GM10847 (cell line): ENCODE data around the gene PACSIN2.

Experiments
- POLR2A ChIP-seq: IDR thresholded peaks from 2 replicates; pipeline ENCODE4 v1.6.1; 2011; ENCODE audit not compliant: insufficient read length; ENCODE audit errors: extremely low read depth

The PACSIN2 gene, protein sequence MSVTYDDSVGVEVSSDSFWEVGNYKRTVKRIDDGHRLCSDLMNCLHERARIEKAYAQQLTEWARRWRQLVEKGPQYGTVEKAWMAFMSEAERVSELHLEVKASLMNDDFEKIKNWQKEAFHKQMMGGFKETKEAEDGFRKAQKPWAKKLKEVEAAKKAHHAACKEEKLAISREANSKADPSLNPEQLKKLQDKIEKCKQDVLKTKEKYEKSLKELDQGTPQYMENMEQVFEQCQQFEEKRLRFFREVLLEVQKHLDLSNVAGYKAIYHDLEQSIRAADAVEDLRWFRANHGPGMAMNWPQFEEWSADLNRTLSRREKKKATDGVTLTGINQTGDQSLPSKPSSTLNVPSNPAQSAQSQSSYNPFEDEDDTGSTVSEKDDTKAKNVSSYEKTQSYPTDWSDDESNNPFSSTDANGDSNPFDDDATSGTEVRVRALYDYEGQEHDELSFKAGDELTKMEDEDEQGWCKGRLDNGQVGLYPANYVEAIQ

DNA sequence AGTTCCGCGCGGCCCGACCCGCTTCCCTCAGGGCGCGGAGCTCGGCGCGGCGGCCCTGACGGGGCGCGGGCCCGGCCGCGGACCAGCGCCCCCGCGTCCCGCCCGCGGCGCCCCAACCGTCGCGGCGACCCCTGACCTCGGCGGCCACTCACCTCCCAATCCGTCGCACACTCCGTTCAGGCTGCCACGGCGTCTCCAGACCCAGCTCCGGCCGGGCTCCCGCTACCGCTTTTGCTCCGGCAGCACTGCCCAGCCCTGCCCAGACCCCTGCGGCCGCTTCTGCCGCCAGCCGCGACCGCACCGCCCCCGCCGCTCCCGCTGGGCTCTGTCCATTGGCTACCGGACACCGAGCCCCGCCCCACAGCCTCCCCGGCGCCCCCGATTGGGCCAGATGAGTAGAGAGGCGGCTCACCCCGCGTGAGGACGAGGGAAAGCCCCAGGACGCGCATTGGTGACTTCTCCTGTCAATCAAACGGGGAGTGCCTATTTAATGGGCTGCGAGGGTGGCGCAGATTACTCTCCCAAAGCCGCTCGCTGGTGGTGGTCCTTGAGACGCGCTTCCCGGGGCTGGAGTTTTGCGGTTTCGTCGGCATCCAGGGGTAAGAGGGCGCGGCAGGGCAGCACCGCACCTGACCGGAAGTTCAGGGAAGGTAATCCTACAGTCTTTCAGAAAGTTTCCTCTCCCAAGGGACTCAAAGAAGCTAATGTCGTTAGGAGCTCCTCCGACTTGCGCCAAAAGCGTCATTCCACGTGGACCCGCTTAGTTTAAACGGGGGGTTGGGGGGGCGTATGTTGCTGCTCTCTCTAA, at the start of gene PACSIN2:
Gene PACSIN2, minus strand, starts transcription at position 281 of the 808 bp plus-strand sequence. CDS start 103,069 bp downstream, outside the sequence.
- peak; percentile 94 for TF ChIP-seq POLR2A

DNA sequence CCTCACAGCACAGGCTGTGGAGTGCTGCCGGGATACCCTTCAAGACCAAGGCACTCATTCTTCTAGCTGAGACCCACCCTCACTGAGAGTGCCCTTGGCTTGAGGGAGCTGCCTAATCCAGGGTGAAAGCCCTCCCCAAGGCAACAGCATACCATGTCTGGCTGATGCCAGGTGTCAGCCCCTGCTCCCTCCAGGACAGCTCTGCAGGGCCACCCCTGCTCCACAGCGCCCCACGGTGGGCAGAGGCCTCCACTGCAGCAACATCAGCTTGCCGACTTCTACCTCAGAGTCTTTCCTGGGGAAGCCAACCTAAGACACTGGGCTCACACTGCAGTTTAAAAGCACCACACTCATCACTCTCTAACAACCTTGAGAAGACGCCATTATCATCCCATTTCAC, 45.2 kb upstream of the PACSIN2 start:
- TF ChIP-seq POLR2A = no peak

DNA sequence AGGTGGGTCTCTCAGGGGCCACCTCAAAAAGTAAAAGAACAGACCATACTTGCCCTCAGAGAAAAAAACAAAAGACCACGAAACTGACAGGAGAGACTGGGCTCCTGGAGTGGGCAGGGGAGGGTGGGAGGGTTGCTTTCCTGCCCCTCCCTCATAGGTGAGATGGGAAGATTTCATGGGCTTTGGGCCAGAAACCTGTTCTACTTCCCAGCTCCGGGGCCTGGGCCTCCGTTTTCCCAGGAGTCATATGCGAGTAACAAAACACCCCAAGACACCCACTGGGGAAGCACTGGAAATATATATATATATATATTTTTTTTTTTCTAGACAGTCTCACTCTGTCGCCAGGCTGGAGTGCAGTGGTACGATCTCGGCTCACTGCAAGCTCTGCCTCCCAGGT, 42.7 kb upstream of the PACSIN2 start:
- TF ChIP-seq POLR2A = no peak

DNA sequence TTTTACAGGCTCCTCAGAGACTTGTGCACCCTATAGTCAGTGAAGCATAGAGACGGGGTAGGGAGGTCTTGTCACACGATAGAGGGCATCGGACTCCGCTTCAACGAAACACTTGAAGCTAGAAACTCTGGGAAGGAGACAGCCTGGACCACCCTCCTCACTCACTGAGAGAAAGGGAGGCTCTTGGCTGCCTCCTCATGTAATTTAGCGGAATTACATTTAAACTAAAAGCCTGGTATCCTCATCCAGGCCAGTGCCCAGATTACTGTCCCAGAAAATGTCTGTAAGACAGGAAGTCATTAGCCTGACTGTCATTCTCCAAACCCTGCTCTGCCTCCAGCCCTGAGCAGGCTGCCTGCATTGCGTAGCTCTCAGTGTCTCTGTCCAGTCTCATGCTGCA, 38.2 kb upstream of the PACSIN2 start:
- TF ChIP-seq POLR2A = no peak

DNA sequence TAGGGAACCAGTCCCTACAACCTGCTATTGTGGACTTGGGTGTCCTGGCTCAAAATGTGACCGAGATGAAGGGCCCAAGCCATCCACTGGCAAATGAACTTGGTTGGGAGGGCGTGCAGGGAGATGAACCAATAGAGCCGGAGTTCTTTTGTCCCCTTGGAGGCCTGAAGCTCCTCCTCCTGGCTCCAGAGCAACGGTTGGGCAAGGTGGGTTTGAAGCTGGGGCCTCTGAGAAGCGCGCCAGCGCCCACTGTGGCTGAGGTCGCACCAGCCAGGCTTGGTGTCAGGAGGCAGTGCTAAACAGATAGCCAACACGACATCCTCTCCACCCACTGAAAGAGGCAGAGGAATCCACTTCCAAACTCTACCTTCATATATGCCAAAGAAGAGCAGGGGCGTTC, 36.0 kb upstream of the PACSIN2 start:
- no peak for TF ChIP-seq POLR2A

DNA sequence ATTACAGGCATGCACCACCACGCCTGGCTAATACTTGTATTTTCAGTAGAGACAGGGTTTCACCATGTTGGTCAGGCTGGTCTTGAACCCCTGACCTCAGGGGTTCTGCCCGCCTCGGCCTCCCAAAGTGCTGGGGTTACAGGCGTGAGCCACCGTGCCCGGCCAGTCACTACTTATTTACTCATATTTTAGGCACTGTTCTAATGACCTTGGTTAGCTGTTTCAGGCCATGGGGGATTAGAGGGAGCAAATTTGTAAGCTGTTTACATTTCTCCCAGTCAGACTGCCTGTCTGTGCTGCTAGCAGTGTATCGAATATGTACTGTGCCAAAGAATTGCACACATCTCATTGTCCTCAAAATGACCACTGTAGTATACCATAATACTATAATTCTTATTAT, 32.7 kb upstream of the PACSIN2 start:
- TF ChIP-seq POLR2A = no peak

DNA sequence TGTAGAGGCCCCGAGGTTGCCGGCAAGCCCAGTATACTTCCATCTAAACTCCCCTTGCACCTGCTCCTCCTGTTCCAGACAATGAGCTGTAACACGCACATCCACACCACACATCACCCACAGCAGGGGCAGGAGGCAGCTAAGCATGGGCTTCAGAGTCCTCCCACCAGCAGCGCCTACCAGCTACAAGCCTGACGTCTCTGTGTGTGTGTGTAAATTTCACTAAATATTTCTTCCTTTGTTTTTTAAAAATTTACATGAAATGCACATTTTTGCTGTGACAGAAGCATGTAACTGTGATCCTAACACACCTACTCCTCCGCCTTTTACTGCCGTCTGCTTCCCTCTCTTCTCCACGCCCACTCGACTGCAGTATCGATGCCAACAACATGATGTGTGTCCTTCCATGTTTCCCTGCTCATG, 29.4 kb upstream of the PACSIN2 start:
- no peak for TF ChIP-seq POLR2A

DNA sequence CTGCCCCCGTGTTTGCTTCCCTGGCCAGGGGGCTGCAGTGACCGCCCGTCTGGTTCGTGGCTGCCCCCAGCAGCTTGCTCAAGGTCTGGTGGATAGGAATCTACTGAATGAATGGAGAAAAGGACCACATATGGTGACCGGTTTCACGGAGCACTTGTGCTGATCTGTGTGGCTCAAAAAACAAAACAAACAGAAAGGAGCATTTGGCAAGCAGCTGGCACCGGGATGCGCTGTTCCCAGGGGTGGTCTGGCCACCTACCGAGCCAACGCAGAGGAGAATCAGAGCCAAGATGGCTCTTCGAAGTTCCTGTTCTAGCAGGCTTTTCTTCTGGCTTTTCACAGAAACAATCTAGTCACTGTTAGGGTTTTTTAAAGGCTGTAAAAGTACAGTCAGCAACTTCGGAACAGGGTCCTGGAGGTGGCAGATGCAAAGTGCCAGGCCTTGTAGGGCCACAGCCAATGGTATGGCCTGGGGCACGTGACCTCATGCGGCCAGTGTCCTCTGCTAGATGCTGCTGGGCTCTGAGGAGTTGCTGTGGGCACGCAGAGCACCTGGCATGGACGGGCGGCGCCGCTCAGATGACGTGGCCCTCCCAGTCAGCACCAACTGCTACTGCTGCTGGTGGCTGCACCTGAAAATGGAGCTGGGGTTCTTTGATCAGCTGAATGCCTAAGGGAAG, 27.3 kb upstream of the PACSIN2 start:
- no peak for TF ChIP-seq POLR2A

DNA sequence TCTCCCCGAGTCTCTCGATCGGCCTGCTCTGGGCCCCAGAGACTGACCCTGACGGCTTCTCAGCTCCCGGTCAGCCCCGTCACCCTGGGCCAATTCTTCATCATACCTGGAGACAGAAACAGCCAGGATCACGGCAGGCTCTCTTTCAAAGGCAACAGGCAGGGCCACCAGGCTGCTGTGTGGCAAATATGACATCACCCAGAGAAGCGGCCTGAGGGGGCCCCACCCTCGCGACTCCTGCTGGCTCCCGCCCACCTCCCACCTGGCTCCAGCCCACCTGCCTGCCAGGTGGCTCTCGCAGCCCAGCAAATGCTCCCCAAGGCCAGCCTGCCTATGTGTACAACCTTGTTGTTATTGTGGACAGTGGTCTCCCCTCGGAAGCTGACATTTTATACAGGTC, 24.9 kb upstream of the PACSIN2 start:
- TF ChIP-seq POLR2A = no peak

DNA sequence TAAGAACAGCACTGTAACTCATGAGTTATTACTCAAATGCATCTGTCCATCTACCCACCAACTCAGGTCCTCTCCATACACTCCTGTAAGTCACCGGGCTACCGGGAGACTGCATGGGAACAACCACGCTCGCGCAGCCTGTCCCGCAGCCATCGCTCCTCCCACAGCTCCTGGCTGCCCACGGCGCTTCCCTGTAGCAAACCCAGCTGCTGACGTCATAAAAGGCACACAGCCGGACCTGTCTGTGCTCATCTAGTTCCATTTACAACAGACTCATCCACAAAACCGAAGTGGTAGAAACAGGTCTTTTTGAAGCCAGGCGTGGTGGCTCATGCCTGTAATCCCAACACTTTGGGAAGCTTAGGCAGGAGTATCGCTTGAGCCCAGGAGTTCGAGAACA, 23.4 kb upstream of the PACSIN2 start:
- TF ChIP-seq POLR2A = no peak

DNA sequence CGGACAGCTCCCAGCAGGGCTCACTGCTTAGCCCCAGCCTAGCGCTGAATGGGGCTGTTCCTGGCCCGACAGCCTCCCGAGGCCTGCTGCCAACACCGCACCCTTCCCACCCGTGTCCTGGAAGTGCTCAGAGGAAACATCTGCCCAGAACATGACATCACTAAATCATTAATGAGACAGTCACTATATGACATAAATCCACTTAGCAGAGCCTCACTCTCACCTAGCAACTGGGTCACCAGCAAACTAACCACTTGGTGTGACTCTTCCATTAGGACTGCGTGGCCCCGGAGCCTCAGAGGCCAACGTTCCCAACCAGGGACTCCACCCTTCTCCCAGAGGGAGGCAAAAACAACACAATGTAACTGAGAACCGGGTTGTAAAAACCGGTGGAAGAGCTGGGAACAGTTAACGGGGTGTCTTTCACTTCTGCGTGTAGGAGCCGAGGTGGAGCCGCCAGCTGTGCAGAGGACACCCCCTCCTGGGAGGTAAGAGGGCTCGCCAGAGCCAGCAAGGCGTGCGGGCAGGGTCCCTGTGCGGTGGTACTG, 21.4 kb upstream of the PACSIN2 start:
- no peak for TF ChIP-seq POLR2A

DNA sequence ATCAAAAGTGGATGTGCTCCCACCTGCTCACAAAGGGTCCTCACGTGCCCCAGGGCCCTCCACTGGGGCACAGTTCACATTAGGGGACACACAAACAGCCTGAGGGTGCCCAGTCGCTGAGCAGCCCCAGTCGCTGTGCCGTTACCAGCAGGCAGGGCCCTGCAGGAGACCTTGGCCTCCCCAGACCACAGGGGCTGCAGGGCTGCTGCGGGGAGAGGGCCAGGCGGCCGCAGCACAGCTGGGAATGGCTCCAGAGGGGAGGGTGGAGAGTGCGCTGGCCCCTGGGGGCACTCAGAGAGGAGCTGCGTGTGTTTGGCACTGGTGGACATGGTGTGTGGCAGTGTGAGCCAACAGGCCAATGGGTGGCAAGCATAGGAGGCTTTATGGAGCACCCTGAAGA, 20.3 kb upstream of the PACSIN2 start:
- no peak for TF ChIP-seq POLR2A

DNA sequence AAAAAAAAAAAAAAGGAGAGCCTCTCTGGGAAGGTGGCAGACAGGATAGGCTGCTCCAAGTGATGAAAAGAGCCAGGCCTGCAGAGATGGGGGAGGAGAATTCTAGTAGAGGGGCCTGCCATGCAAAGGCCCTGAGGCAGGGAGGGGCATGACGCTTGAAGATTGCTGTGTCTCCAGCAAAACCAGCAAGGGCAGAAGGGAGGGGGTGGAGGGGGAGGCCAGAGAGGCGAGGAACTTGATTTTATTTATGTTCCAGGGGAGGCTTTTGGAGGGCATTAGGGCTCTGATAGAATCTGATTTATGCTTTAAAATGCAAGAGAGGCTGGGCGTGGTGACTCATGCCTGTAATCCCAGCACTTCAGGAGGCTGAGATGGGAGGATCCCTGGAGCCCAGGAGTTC, 16.7 kb upstream of the PACSIN2 start:
- no peak for TF ChIP-seq POLR2A

DNA sequence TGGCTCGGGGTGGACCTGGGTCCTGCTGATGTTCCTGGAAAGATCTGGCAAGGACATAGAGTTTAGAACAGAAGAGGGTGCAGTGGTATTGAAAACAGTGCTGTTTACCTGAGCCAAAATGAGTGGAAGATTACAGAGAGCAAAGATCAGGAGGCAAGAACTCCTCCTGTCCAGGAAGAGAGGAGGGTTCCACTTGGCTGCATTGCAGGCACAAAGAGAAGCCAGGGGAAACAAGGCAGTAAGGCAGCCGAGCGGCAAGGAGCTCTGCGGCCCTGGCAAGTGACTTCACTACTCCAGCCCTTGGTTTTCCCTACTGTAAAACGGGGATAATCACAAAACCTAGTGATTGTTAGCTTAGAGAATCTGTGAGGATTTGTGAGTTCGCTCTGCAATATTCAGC, 3.7 kb upstream of the PACSIN2 start:
- TF ChIP-seq POLR2A = no peak

DNA sequence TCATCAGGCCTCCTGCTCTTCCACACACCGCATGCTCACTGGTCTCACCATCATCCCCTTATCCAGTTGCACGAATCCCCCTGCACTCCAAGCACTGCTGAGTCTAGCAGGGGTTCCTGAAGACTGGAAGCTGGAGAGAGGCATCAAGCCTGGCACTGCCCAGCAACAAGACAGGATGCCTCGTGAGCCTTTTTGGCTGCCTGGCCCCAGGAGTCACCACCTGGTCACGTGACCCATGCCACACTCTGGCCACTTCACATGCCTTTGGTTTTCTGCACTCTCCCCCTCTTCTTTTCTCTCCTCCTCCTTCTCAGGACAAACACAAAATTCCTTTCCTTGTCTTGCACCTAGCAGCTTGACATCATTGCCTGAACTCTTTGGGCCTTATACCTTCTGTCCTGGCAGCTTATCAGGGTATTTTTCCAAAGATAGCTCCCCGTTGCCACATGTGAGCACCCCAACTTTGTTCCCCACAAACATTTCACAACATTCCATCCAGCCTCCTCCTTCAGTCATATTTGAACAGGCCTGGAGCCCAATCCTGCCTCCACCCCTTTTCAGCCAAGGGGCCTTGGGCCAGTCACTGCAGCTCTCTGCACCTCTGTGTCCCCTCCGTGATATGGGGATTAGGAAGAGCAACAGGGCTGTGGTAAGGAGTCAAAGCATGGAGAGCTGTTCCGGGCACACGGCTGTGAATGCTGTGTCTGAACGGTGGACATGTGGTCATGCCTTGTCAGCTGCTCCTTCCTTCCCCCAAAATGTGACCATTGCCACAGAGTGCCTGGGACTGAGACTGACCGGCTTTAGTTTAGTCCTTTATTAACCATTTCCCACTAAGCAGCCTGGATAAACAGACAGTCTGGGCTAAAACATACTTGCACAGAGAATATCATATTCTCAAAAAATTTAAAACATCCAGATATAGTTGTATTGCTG, 2.8 kb upstream of the PACSIN2 start:
- TF ChIP-seq POLR2A = no peak

DNA sequence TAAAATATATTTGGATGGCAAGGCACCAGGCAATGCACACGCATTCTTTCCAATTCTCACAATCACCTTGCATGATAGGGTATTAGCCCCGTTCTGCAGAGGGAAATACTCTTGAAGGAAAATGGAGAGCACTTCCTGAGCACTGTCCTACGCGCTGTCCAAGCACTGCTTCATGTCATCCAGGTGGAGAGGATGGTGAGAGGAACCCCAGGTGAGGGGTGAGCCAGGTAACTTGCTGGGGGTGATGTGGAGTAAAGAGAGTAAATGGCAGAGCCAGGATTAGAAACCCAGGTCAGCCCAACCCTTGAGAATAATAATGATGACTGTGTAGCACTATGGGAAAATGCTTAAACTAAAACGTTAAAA, 711 bp upstream of the PACSIN2 start:
- TF ChIP-seq POLR2A = no peak
